IMR-90 (cell line): ENCODE results near the gene BSDC1. TPM values are rescaled to one million over a fixed set of nuclear protein-coding genes. Genes with fewer than 3 reads are reported as not detected.

Experiments
- ATAC-seq: fragments of 200-7000 bp; cut with Tn5 transposase; 2 replicates; pipeline ENCODE4 v1.9.1; 2020; ENCODE audit warnings: low read depth, mild to moderate bottlenecking, moderate library complexity
- BruUV-seq: library from RNA; stranded (reverse); fragments of 400-500 nt; replicated peaks from 2 replicates; lab custom pipeline; 2021; lab: Mats Ljungman, UMichigan
- CTCF ChIA-PET: fragments of 300-600 bp; formaldehyde crosslinking; extraction: SDS; loops from one replicate; lab custom pipeline; 2021; ENCODE audit warnings: antibody characterized with exemption; lab: Yijun Ruan, JAX
- POLR2A ChIA-PET: fragments of 300-600 bp; sonication (Branson Sonifier 250); formaldehyde crosslinking; loops from one replicate; lab custom pipeline; 2022; ENCODE audit warnings: antibody characterized with exemption; ENCODE audit not compliant: unreplicated experiment; lab: Charles Lee
- DNase-seq: peaks from one replicate; pipeline ENCODE4 v3.0.0; 2013
- H2AFZ ChIP-seq: replicated peaks from 2 replicates; pipeline ENCODE3; 2013; ENCODE audit warnings: low read length, mild to moderate bottlenecking; ENCODE audit not compliant: poor library complexity
- H2AK5ac ChIP-seq: 2 replicates; pipeline ENCODE4 v1.6.1; 2013; ENCODE audit warnings: low read depth, low read length, inconsistent platforms
- H2AK9ac ChIP-seq: replicated peaks from 2 replicates; pipeline ENCODE3; 2013; ENCODE audit warnings: mild to moderate bottlenecking, low read depth, low read length, moderate library complexity; ENCODE audit not compliant: poor library complexity
- H2BK120ac ChIP-seq: 2 replicates; pipeline ENCODE4 v1.6.1; 2013; ENCODE audit warnings: low read depth, low read length, inconsistent platforms
- H2BK15ac ChIP-seq: 3 replicates; pipeline ENCODE4 v1.6.1; 2013; ENCODE audit warnings: low read depth, low read length, inconsistent platforms
- H2BK20ac ChIP-seq: 2 replicates; pipeline ENCODE4 v1.6.1; 2013; ENCODE audit warnings: low read depth, mild to moderate bottlenecking, inconsistent platforms, low read length, moderate library complexity
- H2BK5ac ChIP-seq: 2 replicates; pipeline ENCODE4 v1.6.1; 2013; ENCODE audit warnings: mild to moderate bottlenecking, low read depth, low read length, inconsistent platforms; ENCODE audit not compliant: poor library complexity, severe bottlenecking
- H3K14ac ChIP-seq: replicated peaks from 2 replicates; pipeline ENCODE4 v1.6.1; 2013; ENCODE audit warnings: low read depth, low read length, inconsistent platforms
- H3K18ac ChIP-seq: 2 replicates; pipeline ENCODE4 v1.6.1; 2013; ENCODE audit warnings: low read depth, low read length, control low read depth
- H3K23ac ChIP-seq: 2 replicates; pipeline ENCODE4 v1.6.1; 2013; ENCODE audit warnings: low read depth, low read length, inconsistent platforms
- H3K27ac ChIP-seq: 2 replicates; pipeline ENCODE4 v1.5.1; 2013; ENCODE audit warnings: mild to moderate bottlenecking, control low read depth, low read length; ENCODE audit not compliant: insufficient read depth
- H3K27me3 ChIP-seq: 2 replicates; pipeline ENCODE4 v1.6.1; 2013; ENCODE audit warnings: low read length; ENCODE audit not compliant: control insufficient read depth, insufficient read depth
- H3K36me3 ChIP-seq: 2 replicates; pipeline ENCODE4 v1.6.1; 2013; ENCODE audit warnings: low read length, mixed read lengths; ENCODE audit not compliant: control insufficient read depth, insufficient read depth
- H3K4ac ChIP-seq: 2 replicates; pipeline ENCODE4 v1.6.1; 2013; ENCODE audit warnings: low read depth, low read length, inconsistent platforms
- H3K4me1 ChIP-seq: 2 replicates; pipeline ENCODE4 v1.6.1; 2013; ENCODE audit warnings: low read length, mixed read lengths; ENCODE audit not compliant: control insufficient read depth, insufficient read depth
- H3K4me2 ChIP-seq: 2 replicates; pipeline ENCODE4 v1.6.1; 2013; ENCODE audit warnings: low read depth, mild to moderate bottlenecking, control low read depth, low read length, moderate library complexity
- H3K4me3 ChIP-seq: 2 replicates; pipeline ENCODE4 v1.5.1; 2013; ENCODE audit warnings: low read depth, mild to moderate bottlenecking, control low read depth, low read length, moderate library complexity; ENCODE audit not compliant: insufficient read depth
- H3K56ac ChIP-seq: 2 replicates; pipeline ENCODE4 v1.6.1; 2013; ENCODE audit warnings: low read length, inconsistent platforms; ENCODE audit not compliant: insufficient read depth; ENCODE audit errors: extremely low read depth
- H3K79me1 ChIP-seq, 2 experiments: 2 replicates each; pipeline ENCODE4 v1.6.1; 2013; ENCODE audit warnings: low read length in 2 of 2, inconsistent platforms in 1 of 2, low read depth in 1 of 2
- H3K9ac ChIP-seq: 2 replicates; pipeline ENCODE4 v1.6.1; 2013; ENCODE audit warnings: low read depth, low read length, control low read depth
- H3K9me1 ChIP-seq: 2 replicates; pipeline ENCODE4 v1.6.1; 2013; ENCODE audit warnings: low read length, inconsistent platforms; ENCODE audit not compliant: insufficient read depth
- H3K9me3 ChIP-seq: 2 replicates; pipeline ENCODE4 v1.6.1; 2013; ENCODE audit warnings: low read length; ENCODE audit not compliant: control insufficient read depth, insufficient read depth
- H4K20me1 ChIP-seq: 2 replicates; pipeline ENCODE4 v1.6.1; 2013; ENCODE audit warnings: low read length, inconsistent platforms; ENCODE audit not compliant: insufficient read depth
- H4K5ac ChIP-seq: 2 replicates; pipeline ENCODE4 v1.6.1; 2013; ENCODE audit warnings: mild to moderate bottlenecking, low read depth, low read length, control low read depth
- H4K8ac ChIP-seq, 2 experiments: 2 replicates each; pipeline ENCODE4 v1.6.1; 2013; ENCODE audit warnings: low read depth in 2 of 2, low read length in 2 of 2, control low read depth in 1 of 2, inconsistent platforms in 1 of 2
- H4K91ac ChIP-seq: 2 replicates; pipeline ENCODE4 v1.6.1; 2013; ENCODE audit warnings: low read depth, low read length, inconsistent platforms; ENCODE audit not compliant: insufficient read depth
- BHLHE40 ChIP-seq: fragments of 150-350 bp; IDR thresholded peaks from 2 replicates; pipeline ENCODE4 v1.6.1; 2016; ENCODE audit warnings: mild to moderate bottlenecking, low read depth, low read length
- CEBPB ChIP-seq: IDR thresholded peaks from 2 replicates; pipeline ENCODE4 v1.6.1; 2012; ENCODE audit warnings: low read depth, low read length, improper control_type of control experiment
- CHD1 ChIP-seq: IDR thresholded peaks from 2 replicates; pipeline ENCODE4 v1.6.1; 2012; ENCODE audit warnings: low read depth, low read length, improper control_type of control experiment
- ELK1 ChIP-seq: fragments of 150-350 bp; IDR thresholded peaks from 2 replicates; pipeline ENCODE4 v1.6.1; 2016; ENCODE audit warnings: low read depth, mild to moderate bottlenecking, low read length, moderate library complexity, borderline replicate concordance
- MAFK ChIP-seq: IDR thresholded peaks from 2 replicates; pipeline ENCODE4 v1.6.1; 2012; ENCODE audit warnings: low read depth, low read length, improper control_type of control experiment
- MXI1 ChIP-seq: IDR thresholded peaks from 2 replicates; pipeline ENCODE4 v1.6.1; 2012; ENCODE audit warnings: low read depth, mild to moderate bottlenecking, low read length, moderate library complexity, borderline replicate concordance
- RCOR1 ChIP-seq: IDR thresholded peaks from 2 replicates; pipeline ENCODE4 v1.6.1; 2012; ENCODE audit warnings: mild to moderate bottlenecking, low read length, improper control_type of control experiment; ENCODE audit not compliant: insufficient replicate concordance
- RFX5 ChIP-seq: IDR thresholded peaks from 2 replicates; pipeline ENCODE4 v1.8.0; 2012; ENCODE audit warnings: low read depth, mild to moderate bottlenecking, low read length, moderate library complexity
- USF2 ChIP-seq: fragments of 150-350 bp; IDR thresholded peaks from 2 replicates; pipeline ENCODE4 v1.6.1; 2017; ENCODE audit warnings: mild to moderate bottlenecking, antibody characterized with exemption, low read length, low read depth
- WGBS, 2 experiments: methylation state at CpG; one replicate each; pipeline versions ENCODE4 v1.1.5 to v1.1.7; 2013; ENCODE audit warnings: missing lambda C conversion rate in 2 of 2; ENCODE audit not compliant: insufficient read length in 1 of 2; ENCODE audit errors: extremely low coverage in 2 of 2; 5-methylcytosine and 5-hydroxymethylcytosine counted together
- dilution Hi-C: fragments of 300-500 bp; cut with HindIII; formaldehyde crosslinking; loops from one replicate; pipeline ENCODE4 v1.14.3; 2018; ENCODE audit warnings: low sequenced_read_pairs; ENCODE audit not compliant: unreplicated experiment
- in situ Hi-C: fragments of 300-500 bp; cut with MboI; formaldehyde crosslinking; loops from 3 replicates; pipeline ENCODE4 v1.14.3; 2019; ENCODE audit warnings: low sequenced_read_pairs, inconsistent platforms, mixed read lengths
- intact Hi-C: fragments of 100-400 bp; cut with micrococcal nuclease; formaldehyde crosslinking; loops from 2 replicates; pipeline ENCODE4 v1.10.0; 2022
- polyA plus RNA-seq, 3 experiments: library from polyadenylated mRNA; depleted of rRNA; stranded (reverse); fragments of >200 nt; gene quantifications; 2 replicates each; pipeline ENCODE4 v1.2.3, GENCODE V29; 2012; ENCODE audit warnings: low replicate concordance in 1 of 3
- total RNA-seq: library from RNA; depleted of rRNA; stranded (reverse); fragments of >200 nt; gene quantifications from 2 replicates; pipeline ENCODE4 v1.2.3, GENCODE V29; 2012

Gene BSDC1
- total and polyA plus RNA-seq, 2 of the 4 experiments (the other 2 are of a cell fraction) = 56.8 to 60.4 TPM

- H3K4me1 ChIP-seq = peaks cover 26% of the 10 kb centered on the region
- peak overlapping the region; percentile 28 for H3K23ac ChIP-seq
- peak overlapping the region; percentile 82 for H3K14ac ChIP-seq
- peaks cover 18% of the 10 kb centered on the region for H3K9me1 ChIP-seq
- H4K20me1 ChIP-seq = no peaks in the 10 kb centered on the region
- H3K36me3 ChIP-seq = peaks cover 4% of the 10 kb centered on the region; the same call in 1 of the 2 replicates
- TF ChIP-seq MXI1 (no peak), CEBPB (no peak), BHLHE40 (no peak), ELK1 (no peak), RCOR1 (no peak), USF2 (no peak), CHD1 (no peak), MAFK (no peak), RFX5 (no peak)
- peak overlapping the region; percentile 76 for H4K5ac ChIP-seq
- peak overlapping the region; percentile 92 for H4K91ac ChIP-seq
- in situ Hi-C loops (no loop called here), intact Hi-C loops (no loop called here), dilution Hi-C loops (no loop called here)
- H3K27ac ChIP-seq = peak overlapping the region; percentile 95
- 27% methylated on average over 4 of the region's 8 CpGs; no CpG with 5 or more reads in 1 of the 2 experiments for WGBS, 2 experiments
- H3K4ac ChIP-seq = peak overlapping the region; percentile 79
- peak overlapping the region; percentile 92 for H2AFZ ChIP-seq
- H3K79me1 ChIP-seq = peaks cover 8 to 30% of the 10 kb centered on the region in 2 experiments; a peak in 3 of 4 replicates
- peak overlapping the region; percentile 81 for H2BK5ac ChIP-seq
- peak overlapping the region; percentile 94 for H2AK5ac ChIP-seq
- ChIA-PET POLR2A (interaction anchor here (0.8 to 1.5 kb wide), 2 partner anchors 11 to 16 kb away, joined by 3 to 4 read pairs; partner anchors contain the start of gene MARCKSL1), CTCF (interaction anchor here (0.5 kb wide), 1 partner anchor 599 kb away, joined by 3 read pairs; no protein-coding TSS in a partner anchor)
- H3K4me3 ChIP-seq = peak overlapping the region; percentile 56
- peak overlapping the region; percentile 85 for H3K4me2 ChIP-seq
- H3K27me3 ChIP-seq = no peaks in the 10 kb centered on the region
- peak overlapping the region; percentile 38; the same call in 1 of the 2 replicates for H3K56ac ChIP-seq
- peak overlapping the region; percentile 87 for H3K9ac ChIP-seq
- no peak overlapping the region for H2BK15ac ChIP-seq
- no peak overlapping the region for H2BK20ac ChIP-seq
- no peaks in the 10 kb centered on the region for H3K9me3 ChIP-seq
- ATAC-seq = no peak
- peak overlapping the region; percentile 32; the same call in 1 of the 2 replicates for H3K18ac ChIP-seq
- BruUV-seq = no TSS peak
- peak overlapping the region; percentile 51 for H2BK120ac ChIP-seq
- peak overlapping the region; percentile 94 for H2AK9ac ChIP-seq
- no peak for DNase-seq
- peak overlapping the region; percentile 75 to 85; a peak in 3 of 4 replicates for H4K8ac ChIP-seq
Observed at GRCh38 chr1:32352239-32352745, 41.9 kb downstream of the BSDC1 start.
